LHCN-M2 (cell line): Measurements from ENCODE around the gene LMOD2. TPM values are rescaled to one million over a fixed set of nuclear protein-coding genes. Genes with fewer than 3 reads are reported as not detected.
A peak's percentile ranks its signal among the peaks of the same experiment; 100 is the strongest.

Experiments
- DNase-seq: peaks from one replicate; pipeline ENCODE4 v3.0.0-alpha.2; 2012; ENCODE audit warnings: low read depth
- total RNA-seq: library from RNA; depleted of rRNA; stranded (reverse); fragments of >200 nt; gene quantifications from 2 replicates; pipeline ENCODE4 v1.2.3, GENCODE V29; 2014

The LMOD2 gene
- total RNA-seq, 1 experiment from 2014 or later: not detected

GRCh38 chr7:123669485-123669884 is 13.8 kb downstream of the LMOD2 start:
- no peak for DNase-seq

- no peak for DNase-seq
Observed at GRCh38 chr7:123673137-123673732, 17.6 kb downstream of the LMOD2 start.

GRCh38 chr7:123673752-123674398 is 18.2 kb downstream of the LMOD2 start:
- DNase-seq: no peak

GRCh38 chr7:123674399-123675180 is 18.9 kb downstream of the LMOD2 start:
- peak; percentile 87 for DNase-seq

- peak; percentile 41 for DNase-seq
Observed at GRCh38 chr7:123675181-123675473, 19.5 kb downstream of the LMOD2 start.

GRCh38 chr7:123677061-123677715 is 21.5 kb downstream of the LMOD2 start:
- DNase-seq: peak; percentile 40

- no peak for DNase-seq
Observed at GRCh38 chr7:123679614-123680013, 23.9 kb downstream of the LMOD2 start.

- DNase-seq: no peak
Observed at GRCh38 chr7:123680580-123680979, 24.9 kb downstream of the LMOD2 start.

- DNase-seq: peak; percentile 80
Observed at GRCh38 chr7:123681561-123681960, 25.9 kb downstream of the LMOD2 start.

- DNase-seq: peak; percentile 77
Observed at GRCh38 chr7:123682690-123683089, 27.0 kb downstream of the LMOD2 start.

- DNase-seq: no peak
Observed at GRCh38 chr7:123687161-123687560, 31.5 kb downstream of the LMOD2 start.

- no peak for DNase-seq
Observed at GRCh38 chr7:123687727-123688126, 32.1 kb downstream of the LMOD2 start.

- no peak for DNase-seq
Observed at GRCh38 chr7:123689250-123689649, 33.6 kb downstream of the LMOD2 start.

- no peak for DNase-seq
Observed at GRCh38 chr7:123690550-123690949, 34.9 kb downstream of the LMOD2 start.

GRCh38 chr7:123692471-123692877 is 36.8 kb downstream of the LMOD2 start:
- DNase-seq: no peak

- no peak for DNase-seq
Observed at GRCh38 chr7:123695944-123696677, 40.4 kb downstream of the LMOD2 start.

- DNase-seq: no peak
Observed at GRCh38 chr7:123705211-123705901, 49.7 kb downstream of the LMOD2 start.

- DNase-seq: peak; percentile 17
Observed at GRCh38 chr7:123709525-123709924, 53.9 kb downstream of the LMOD2 start.

GRCh38 chr7:123710683-123711082 is 55.0 kb downstream of the LMOD2 start:
- no peak for DNase-seq

- no peak for DNase-seq
Observed at GRCh38 chr7:123711832-123712293, 56.2 kb downstream of the LMOD2 start.

GRCh38 chr7:123712619-123713018 is 57.0 kb downstream of the LMOD2 start:
- DNase-seq: peak; percentile 65
